Muscle layer of duodenum (tissue), 2 donors: ENCODE data around the gene VNN1.
"Not testable (repeated sequence)": the region's sequence is repeated elsewhere in the genome, so short reads cannot be mapped to it uniquely, and the experiment has no call there.

Experiments used
- H3K27ac ChIP-seq: one replicate; pipeline ENCODE4 v1.7.0; 2013; ENCODE audit warnings: mild to moderate bottlenecking, low read length
- H3K27me3 ChIP-seq: one replicate; pipeline ENCODE4 v1.7.0; 2013; ENCODE audit warnings: low read depth, mild to moderate bottlenecking, control low read depth, low read length
- H3K36me3 ChIP-seq, 2 donors: one replicate each; pipeline ENCODE4 v1.7.0; 2013; ENCODE audit warnings: low read length in 2 of 2, control low read depth in 1 of 2, mild to moderate bottlenecking in 1 of 2; ENCODE audit not compliant: insufficient read depth in 2 of 2, control insufficient read depth in 1 of 2
- H3K4me1 ChIP-seq, 2 donors: one replicate each; pipeline ENCODE4 v1.7.0; 2013; ENCODE audit warnings: low read length in 2 of 2, mild to moderate bottlenecking in 2 of 2, control low read depth in 1 of 2, moderate library complexity in 1 of 2; ENCODE audit not compliant: insufficient read depth in 2 of 2, control insufficient read depth in 1 of 2
- H3K4me3 ChIP-seq, 2 donors: one replicate each; pipeline ENCODE4 v1.7.0; 2013; ENCODE audit warnings: low read length in 2 of 2, low read depth in 1 of 2, mild to moderate bottlenecking in 1 of 2
- H3K9me3 ChIP-seq, 2 donors: one replicate each; pipeline ENCODE4 v1.7.0; 2013; ENCODE audit warnings: low read length in 2 of 2, control low read depth in 1 of 2, mild to moderate bottlenecking in 1 of 2; ENCODE audit not compliant: control insufficient read depth in 1 of 2
- donor health status: healthy.

The VNN1 gene

DNA sequence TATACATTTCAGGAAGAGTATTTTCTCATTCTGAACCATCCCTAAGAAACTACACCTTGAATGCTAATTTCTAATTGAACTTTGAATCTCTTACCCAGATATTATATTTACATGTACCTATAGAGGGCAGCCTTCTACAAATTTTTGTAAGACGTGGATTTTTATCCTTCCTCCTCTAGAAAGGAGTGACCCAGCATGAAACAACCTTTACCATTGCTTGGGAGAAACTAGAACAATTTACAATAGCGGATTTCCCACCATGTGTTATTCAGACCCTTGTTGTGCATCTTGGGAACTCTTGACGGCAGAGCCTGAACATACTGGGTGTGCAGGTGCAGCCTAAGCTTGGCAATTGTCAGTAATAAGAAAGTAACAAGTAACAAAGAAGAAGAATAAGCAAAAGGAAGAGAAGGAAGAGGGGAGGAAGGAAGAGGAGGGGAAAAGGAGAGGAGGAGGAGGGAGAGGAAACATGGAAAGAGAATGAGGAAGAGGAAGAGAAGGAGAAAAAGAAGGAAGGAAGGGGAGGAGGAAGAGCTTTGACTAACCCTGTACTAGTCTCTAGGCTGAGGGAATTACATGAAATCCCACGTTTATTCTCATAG lies 44.1 kb downstream of the VNN1 start:
- Histone ChIP-seq H3K4me3 (peak overlapping the region in 1 of 2 donors; percentile 14), H3K36me3 (no peaks in the 10 kb centered on the region), H3K9me3 (no peaks in the 10 kb centered on the region), H3K27ac (no peak overlapping the region), H3K27me3 (no peaks in the 10 kb centered on the region), H3K4me1 (peaks cover 0 to 4% of the 10 kb centered on the region in 2 donors)

- H3K9me3 ChIP-seq = no peaks in the 10 kb centered on the region
- H3K27me3 ChIP-seq = no peaks in the 10 kb centered on the region
- no peak overlapping the region for H3K27ac ChIP-seq
- H3K4me3 ChIP-seq = no peak overlapping the region
- H3K4me1 ChIP-seq = peaks cover 0 to 4% of the 10 kb centered on the region in 2 donors
- H3K36me3 ChIP-seq = no peaks in the 10 kb centered on the region
These were observed 47.7 kb downstream of the VNN1 start for GRCh38 chr6:132666118-132666517.

DNA sequence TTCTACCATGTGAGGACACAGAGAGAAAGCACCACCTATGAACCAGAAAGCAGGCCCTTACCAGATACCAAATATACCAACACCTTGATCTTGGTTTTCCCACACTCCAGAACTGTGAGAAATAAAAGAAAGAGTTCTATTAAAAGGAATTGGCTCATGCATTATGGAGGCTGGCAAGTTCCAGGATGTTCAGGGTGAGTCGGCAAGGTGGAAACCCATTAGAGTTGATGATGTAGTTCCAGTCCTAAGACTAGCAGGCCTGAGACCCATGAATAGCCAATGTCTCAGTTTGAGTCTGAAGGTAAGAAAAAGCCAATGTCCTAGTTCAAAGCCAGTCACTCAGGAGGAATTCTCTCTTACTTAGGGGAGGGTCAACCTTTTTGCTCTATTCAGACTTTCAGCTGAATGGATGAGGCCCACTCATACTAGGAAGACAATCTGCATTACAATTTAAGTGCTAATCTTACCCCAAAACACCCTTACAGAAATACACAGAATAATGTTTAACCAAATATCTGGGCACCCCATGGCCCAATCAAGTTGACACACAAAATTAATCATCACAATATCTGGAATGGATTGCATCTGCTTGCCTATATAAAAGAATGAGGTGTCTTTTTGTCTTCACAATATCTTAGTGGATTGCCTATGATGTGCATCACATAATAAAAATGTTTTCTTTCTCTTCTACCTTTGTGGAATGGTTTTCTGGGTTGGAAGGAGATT lies 49.4 kb downstream of the VNN1 start:
- Histone ChIP-seq H3K9me3 (no peaks in the 10 kb centered on the region), H3K4me1 (no peaks in the 10 kb centered on the region), H3K4me3 (no peak overlapping the region), H3K36me3 (no peaks in the 10 kb centered on the region), H3K27me3 (no peaks in the 10 kb centered on the region), H3K27ac (no peak overlapping the region)

- Histone ChIP-seq H3K27me3 (no peaks in the 10 kb centered on the region), H3K4me3 (no peak overlapping the region), H3K27ac (no peak overlapping the region), H3K4me1 (no peaks in the 10 kb centered on the region), H3K9me3 (no peaks in the 10 kb centered on the region), H3K36me3 (no peaks in the 10 kb centered on the region)
These were observed 50.2 kb downstream of the VNN1 start for GRCh38 chr6:132663661-132664060.

GRCh38 chr6:132661906-132662305 lies 51.9 kb downstream of the VNN1 start:
- Histone ChIP-seq H3K4me3 (no peak overlapping the region), H3K4me1 (no peaks in the 10 kb centered on the region), H3K27me3 (no peaks in the 10 kb centered on the region), H3K27ac (no peak overlapping the region), H3K36me3 (no peaks in the 10 kb centered on the region), H3K9me3 (no peaks in the 10 kb centered on the region)

- no peak within 1 kb of the TSS for H3K4me3 ChIP-seq
- no peaks in the 10 kb centered on the region for H3K27me3 ChIP-seq
- H3K4me1 ChIP-seq = no peaks in the 10 kb centered on the region
- H3K36me3 ChIP-seq = no peaks in the 10 kb centered on the region
- H3K9me3 ChIP-seq = no peaks in the 10 kb centered on the region
- H3K27ac ChIP-seq = no peak within 1 kb of the TSS
These were observed 54.8 kb downstream of the VNN1 start, which contains the start of gene TAAR1 for GRCh38 chr6:132659082-132659481. Gene TAAR1 (minus strand): TSS chr6:132659182. CDS start chr6:132646003, 13,179 bp downstream.

- no peaks in the 10 kb centered on the region for H3K4me1 ChIP-seq
- no peak overlapping the region for H3K27ac ChIP-seq
- H3K4me3 ChIP-seq = no peak overlapping the region
- H3K27me3 ChIP-seq = no peaks in the 10 kb centered on the region
- no peaks in the 10 kb centered on the region for H3K36me3 ChIP-seq
- H3K9me3 ChIP-seq = no peaks in the 10 kb centered on the region
These were observed 62.8 kb downstream of the VNN1 start for GRCh38 chr6:132651062-132651461.

DNA sequence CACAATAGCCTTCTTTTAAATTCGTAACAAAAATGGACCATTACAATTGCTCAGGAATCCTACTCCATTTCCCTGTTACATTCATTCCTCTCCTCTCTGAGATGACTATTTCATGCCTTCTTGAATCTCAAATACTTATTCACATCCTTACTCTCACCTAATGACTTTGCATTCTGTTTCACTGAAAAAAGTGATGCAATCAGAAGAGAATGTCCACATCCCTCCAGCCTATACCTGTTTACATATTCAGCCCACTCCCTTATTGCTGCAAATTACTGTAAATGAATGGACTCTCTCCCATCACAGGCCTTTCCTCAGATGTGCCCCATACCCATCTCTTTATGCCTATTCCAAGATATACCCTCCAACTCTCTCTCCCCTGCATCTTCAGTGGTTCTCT lies 63.4 kb downstream of the VNN1 start:
- H3K9me3 ChIP-seq = no peaks in the 10 kb centered on the region
- H3K36me3 ChIP-seq = no peaks in the 10 kb centered on the region
- no peak overlapping the region for H3K4me3 ChIP-seq
- H3K27ac ChIP-seq = no peak overlapping the region
- no peaks in the 10 kb centered on the region for H3K4me1 ChIP-seq
- no peaks in the 10 kb centered on the region for H3K27me3 ChIP-seq

DNA sequence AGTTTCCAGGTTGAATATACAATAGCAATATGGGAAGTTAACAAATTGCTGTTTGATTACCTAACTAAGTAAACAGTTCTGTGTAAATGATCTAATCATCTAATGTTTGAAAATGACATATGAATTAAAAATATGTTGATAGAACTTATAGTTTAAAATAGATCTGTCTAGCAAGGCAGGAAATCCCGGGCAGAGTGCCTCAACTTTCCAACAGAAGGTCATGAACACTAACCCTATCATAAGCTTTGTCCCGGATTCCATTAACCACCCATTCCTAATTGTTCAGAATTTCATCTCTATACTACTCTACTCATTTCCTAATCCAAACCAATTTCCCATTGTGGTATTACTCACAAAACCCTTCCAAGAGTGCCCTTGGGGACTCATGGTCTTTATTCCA lies 65.0 kb downstream of the VNN1 start:
- H3K27me3 ChIP-seq = no peaks in the 10 kb centered on the region
- no peak overlapping the region for H3K4me3 ChIP-seq
- no peaks in the 10 kb centered on the region for H3K36me3 ChIP-seq
- H3K27ac ChIP-seq = no peak overlapping the region
- no peaks in the 10 kb centered on the region for H3K4me1 ChIP-seq
- no peaks in the 10 kb centered on the region for H3K9me3 ChIP-seq

DNA sequence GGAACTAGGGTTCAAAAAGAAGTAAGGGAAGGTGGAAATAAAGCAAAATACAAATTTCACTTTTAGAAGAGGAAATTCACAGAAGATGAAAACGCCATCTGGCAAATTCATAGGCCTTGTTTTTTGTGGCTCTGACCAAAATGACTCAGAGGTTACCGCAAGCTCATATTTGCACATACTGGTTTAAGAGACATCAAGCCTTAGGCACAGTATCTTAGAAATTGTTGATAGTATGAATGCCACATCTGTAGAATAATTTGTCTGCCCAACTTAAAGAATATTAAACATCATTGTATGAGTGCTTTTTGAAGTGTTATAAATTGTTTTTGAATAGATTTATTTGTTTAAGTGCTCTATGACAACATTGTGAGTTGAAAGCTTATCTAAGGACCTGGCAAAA lies 65.5 kb downstream of the VNN1 start:
- H3K4me3 ChIP-seq = no peak overlapping the region
- no peak overlapping the region for H3K27ac ChIP-seq

GRCh38 chr6:132643547-132643946 lies 70.3 kb downstream of the VNN1 start:
- no peaks in the 10 kb centered on the region for H3K4me1 ChIP-seq
- H3K27ac ChIP-seq = no peak overlapping the region
- H3K4me3 ChIP-seq = no peak overlapping the region
- H3K9me3 ChIP-seq = no peaks in the 10 kb centered on the region
- no peaks in the 10 kb centered on the region for H3K36me3 ChIP-seq
- H3K27me3 ChIP-seq = no peaks in the 10 kb centered on the region

More for the DNA sequence above, 65.5 kb downstream of the VNN1 start:
- no peaks in the 10 kb centered on the region for H3K9me3 ChIP-seq
- H3K36me3 ChIP-seq = no peaks in the 10 kb centered on the region
- no peaks in the 10 kb centered on the region for H3K4me1 ChIP-seq
- no peaks in the 10 kb centered on the region for H3K27me3 ChIP-seq

- H3K36me3 ChIP-seq, H3K27me3 ChIP-seq, H3K4me1 ChIP-seq, H3K9me3 ChIP-seq, H3K27ac ChIP-seq, H3K4me3 ChIP-seq: not testable (repeated sequence)
These were observed 76.7 kb downstream of the VNN1 start for GRCh38 chr6:132637135-132637534.
